GM12891 (cell line): ENCODE measurements around the gene EDAR.

Experiments
- DNase-seq: peaks from one replicate; pipeline ENCODE4 v3.0.0; 2011; ENCODE audit warnings: low spot score; ENCODE audit not compliant: insufficient read length
- FAIRE-seq: peaks from 2 replicates; lab custom pipeline; 2011; peaks lifted over from hg19 to GRCh38; lab: Jason Lieb, UNC
- PAX5 ChIP-seq: IDR thresholded peaks from 2 replicates; pipeline ENCODE4 v1.6.1; 2011; ENCODE audit warnings: low read length, moderate library complexity, mild to moderate bottlenecking; ENCODE audit not compliant: insufficient read depth, severe bottlenecking
- POLR2A ChIP-seq: IDR thresholded peaks from 2 replicates; pipeline ENCODE4 v1.6.1; 2011; ENCODE audit warnings: low read depth, low read length, control low read depth
- POLR2AphosphoS5 ChIP-seq: IDR thresholded peaks from 2 replicates; pipeline ENCODE4 v1.6.1; 2011; ENCODE audit warnings: low read depth, low read length, control low read depth
- POU2F2 ChIP-seq: IDR thresholded peaks from 2 replicates; pipeline ENCODE4 v1.6.1; 2011; ENCODE audit warnings: low read depth, mild to moderate bottlenecking, control low read depth, low read length, moderate library complexity
- SPI1 ChIP-seq: IDR thresholded peaks from 2 replicates; pipeline ENCODE4 v1.6.1; 2011; ENCODE audit warnings: low read depth, low read length, control low read depth
- TAF1 ChIP-seq: IDR thresholded peaks from 2 replicates; pipeline ENCODE4 v1.6.1; 2011; ENCODE audit warnings: low read depth, low read length, control low read depth

Gene EDAR

DNA sequence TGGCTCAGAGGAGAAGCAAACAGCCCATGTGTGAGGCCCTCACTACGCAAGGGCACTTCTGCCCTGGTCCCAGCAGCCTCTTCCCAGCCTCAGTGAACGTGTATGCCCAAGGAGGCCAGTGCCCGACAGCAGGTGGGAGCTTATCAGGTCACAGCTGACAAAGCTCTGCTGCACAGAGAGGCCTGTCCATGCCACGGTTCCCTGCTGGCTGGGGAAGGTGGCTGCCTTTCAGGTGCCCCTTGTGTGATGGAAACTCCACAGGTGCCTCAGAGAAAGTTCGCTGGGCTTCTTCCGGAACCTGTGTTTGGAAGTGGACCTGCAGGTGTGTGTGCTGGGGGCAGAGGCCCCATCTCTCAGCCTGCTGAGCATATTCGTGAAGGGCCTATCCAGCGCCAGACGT is 47.3 kb downstream of the EDAR start:
- no peak for FAIRE-seq
- DNase-seq, result no peak
- TF ChIP-seq POU2F2 (no peak), POLR2A (no peak), PAX5 (no peak), TAF1 (no peak), SPI1 (no peak), POLR2AphosphoS5 (no peak)

- TF ChIP-seq SPI1, result no peak
- TF ChIP-seq POLR2AphosphoS5, result no peak
- no peak for TF ChIP-seq POU2F2
- no peak for TF ChIP-seq TAF1
- TF ChIP-seq PAX5, result no peak
- no peak for TF ChIP-seq POLR2A
- FAIRE-seq, result no peak
- DNase-seq, result no peak
These were observed 47.8 kb downstream of the EDAR start for GRCh38 chr2:108941161-108941665.

GRCh38 chr2:108940156-108940555 is 48.9 kb downstream of the EDAR start:
- FAIRE-seq (no peak), DNase-seq (no peak)
- TF ChIP-seq PAX5 (no peak), POLR2AphosphoS5 (no peak), POU2F2 (no peak), SPI1 (no peak), TAF1 (no peak), POLR2A (no peak)

GRCh38 chr2:108938077-108938710 is 50.8 kb downstream of the EDAR start:
- FAIRE-seq, result peak; percentile 9
- DNase-seq, result no peak
- no peak for TF ChIP-seq SPI1
- TF ChIP-seq PAX5, result no peak

- DNase-seq, result no peak
- FAIRE-seq, result no peak
- TF ChIP-seq POU2F2, result no peak
- no peak for TF ChIP-seq POLR2AphosphoS5
- TF ChIP-seq SPI1, result no peak
- no peak for TF ChIP-seq TAF1
- no peak for TF ChIP-seq PAX5
- TF ChIP-seq POLR2A, result no peak
These were observed 51.5 kb downstream of the EDAR start for GRCh38 chr2:108937367-108938017.

DNA sequence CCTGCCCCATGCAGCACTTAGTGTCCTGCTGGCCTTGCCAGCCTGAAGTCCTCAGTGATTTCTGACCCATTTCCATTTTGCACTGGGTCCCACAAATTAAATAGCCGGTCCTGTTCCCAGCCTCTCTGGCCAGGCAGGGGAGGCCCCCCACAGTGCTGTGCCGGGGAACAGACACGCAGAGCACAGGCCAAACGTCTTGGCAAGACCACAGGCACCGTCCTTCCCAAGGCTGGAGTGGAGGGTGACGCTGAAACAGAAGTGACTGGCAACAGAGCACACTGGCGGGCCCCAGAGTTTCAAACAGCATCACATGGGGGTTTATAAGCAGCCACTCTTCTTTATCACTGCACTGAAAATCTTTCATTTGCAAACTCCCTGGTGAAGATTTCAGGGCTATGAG is 52.2 kb downstream of the EDAR start:
- FAIRE-seq (no peak), DNase-seq (no peak)
- no peak for TF ChIP-seq TAF1
- TF ChIP-seq POLR2A, result no peak
- no peak for TF ChIP-seq PAX5
- no peak for TF ChIP-seq POU2F2
- TF ChIP-seq SPI1, result no peak
- no peak for TF ChIP-seq POLR2AphosphoS5

DNA sequence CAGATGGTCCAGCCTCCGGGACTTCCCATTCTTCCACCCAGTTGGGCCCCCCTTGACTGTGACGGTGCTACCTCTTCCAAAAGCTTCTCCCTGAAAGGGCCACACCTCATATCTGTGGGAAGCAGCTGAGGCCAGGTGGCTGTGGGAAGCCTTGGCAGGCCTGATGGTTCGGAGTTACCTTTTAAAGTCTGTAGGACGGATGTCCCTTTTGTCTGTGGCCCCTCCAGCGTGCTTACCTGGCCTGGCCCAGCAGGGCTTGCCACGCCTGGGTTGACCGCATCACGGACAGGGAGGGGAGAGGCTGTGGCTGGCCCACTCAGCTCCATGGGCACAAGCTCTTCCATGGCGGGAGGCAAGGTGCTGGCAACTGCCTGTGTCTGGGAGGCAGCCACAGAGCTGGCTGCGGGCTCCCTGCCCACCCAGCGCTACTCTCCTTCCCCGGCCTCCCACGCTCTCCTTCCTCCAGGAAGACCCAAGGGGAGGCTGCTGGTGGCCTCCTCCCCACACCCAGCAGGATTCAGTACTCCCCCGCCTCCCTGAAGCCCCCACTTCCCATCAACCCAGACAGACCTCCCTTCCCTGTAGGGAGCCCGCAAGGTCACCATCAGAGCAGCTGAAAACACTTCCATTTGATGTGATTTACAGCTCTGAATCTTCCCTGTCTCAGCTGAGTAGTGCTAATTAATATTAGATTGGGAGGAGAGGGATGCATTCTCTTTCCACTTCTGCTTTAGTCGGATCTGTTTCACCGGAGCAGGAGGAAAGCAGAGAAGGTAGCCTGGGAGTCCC is 52.8 kb downstream of the EDAR start:
- no peak for FAIRE-seq
- TF ChIP-seq PAX5, result no peak
- no peak for TF ChIP-seq POLR2A
- no peak for TF ChIP-seq SPI1
- no peak for TF ChIP-seq POLR2AphosphoS5
- TF ChIP-seq POU2F2, result no peak
- DNase-seq, result no peak

GRCh38 chr2:108935271-108935741 is 53.7 kb downstream of the EDAR start:
- DNase-seq (no peak), FAIRE-seq (no peak)
- TF ChIP-seq PAX5, result no peak
- no peak for TF ChIP-seq POU2F2
- no peak for TF ChIP-seq SPI1
- TF ChIP-seq POLR2AphosphoS5, result no peak
- TF ChIP-seq POLR2A, result no peak
- TF ChIP-seq TAF1, result no peak
